Measurements from ENCODE around the gene RPEL1.

The RPEL1 gene

GRCh38 chr10:103278862-103279298 lies 33.2 kb downstream of the RPEL1 start:
- peak; percentile 50 for DNase-seq

GRCh38 chr10:103280031-103280430 lies 34.3 kb downstream of the RPEL1 start:
- no peak for DNase-seq

- DNase-seq: no peak
Observed at GRCh38 chr10:103280506-103280905, 34.8 kb downstream of the RPEL1 start.

- no peak for DNase-seq
Observed at GRCh38 chr10:103281753-103282152, 36.1 kb downstream of the RPEL1 start.

- no peak for DNase-seq
Observed at GRCh38 chr10:103282961-103283360, 37.3 kb downstream of the RPEL1 start.

- DNase-seq: no peak
Observed at GRCh38 chr10:103284170-103284569, 38.5 kb downstream of the RPEL1 start.

GRCh38 chr10:103287992-103288391 lies 42.3 kb downstream of the RPEL1 start:
- DNase-seq: no peak

- DNase-seq: no peak
Observed at GRCh38 chr10:103291588-103291987, 45.9 kb downstream of the RPEL1 start.

- no peak for DNase-seq
Observed at GRCh38 chr10:103295374-103296015, 49.8 kb downstream of the RPEL1 start.
